GM19193 (cell line): ENCODE results near the gene SNX30.

ENCODE experiments used
- POLR2A ChIP-seq: IDR thresholded peaks from 4 replicates; pipeline ENCODE4 v1.6.1; 2011; ENCODE audit not compliant: insufficient read depth, insufficient read length; ENCODE audit errors: extremely low read depth

Gene SNX30

GRCh38 chr9:112789891-112790774 is 39.6 kb downstream of the SNX30 start:
- no peak for TF ChIP-seq POLR2A

- no peak for TF ChIP-seq POLR2A
These were observed 42.1 kb downstream of the SNX30 start for GRCh38 chr9:112792670-112793069.

- no peak for TF ChIP-seq POLR2A
These were observed 42.8 kb downstream of the SNX30 start for GRCh38 chr9:112793213-112793810.

- no peak for TF ChIP-seq POLR2A
These were observed 44.2 kb downstream of the SNX30 start for GRCh38 chr9:112794731-112795130.

GRCh38 chr9:112795921-112796320 is 45.4 kb downstream of the SNX30 start:
- TF ChIP-seq POLR2A, result no peak

- no peak for TF ChIP-seq POLR2A
These were observed 45.9 kb downstream of the SNX30 start for GRCh38 chr9:112796485-112796884.

GRCh38 chr9:112809351-112809848 is 58.8 kb downstream of the SNX30 start:
- no peak for TF ChIP-seq POLR2A

- no peak for TF ChIP-seq POLR2A
These were observed 59.3 kb downstream of the SNX30 start for GRCh38 chr9:112809906-112810305.

- TF ChIP-seq POLR2A, result no peak
These were observed 60.3 kb downstream of the SNX30 start for GRCh38 chr9:112810696-112811490.

GRCh38 chr9:112811518-112811917 is 61.0 kb downstream of the SNX30 start:
- TF ChIP-seq POLR2A, result no peak

- no peak for TF ChIP-seq POLR2A
These were observed 65.3 kb downstream of the SNX30 start for GRCh38 chr9:112815868-112816267.

GRCh38 chr9:112817860-112818203 is 67.3 kb downstream of the SNX30 start:
- TF ChIP-seq POLR2A, result no peak

- TF ChIP-seq POLR2A, result no peak
These were observed 69.3 kb downstream of the SNX30 start for GRCh38 chr9:112819635-112820496.

- TF ChIP-seq POLR2A, result no peak
These were observed 70.3 kb downstream of the SNX30 start for GRCh38 chr9:112820881-112821280.

GRCh38 chr9:112822618-112823017 is 72.1 kb downstream of the SNX30 start:
- no peak for TF ChIP-seq POLR2A

GRCh38 chr9:112823257-112823656 is 72.7 kb downstream of the SNX30 start:
- TF ChIP-seq POLR2A, result no peak
